IMR-90 (cell line): ENCODE results near the gene RIPPLY3. TPM values are rescaled to one million over a fixed set of nuclear protein-coding genes. Genes with fewer than 3 reads are reported as not detected.

ENCODE experiments used
- ATAC-seq: fragments of 200-7000 bp; cut with Tn5 transposase; 2 replicates; pipeline ENCODE4 v1.9.1; 2020; ENCODE audit warnings: low read depth, mild to moderate bottlenecking, moderate library complexity
- BruUV-seq: library from RNA; stranded (reverse); fragments of 400-500 nt; replicated peaks from 2 replicates; lab custom pipeline; 2021; lab: Mats Ljungman, UMichigan
- CTCF ChIA-PET: fragments of 300-600 bp; formaldehyde crosslinking; extraction: SDS; loops from one replicate; lab custom pipeline; 2021; ENCODE audit warnings: antibody characterized with exemption; lab: Yijun Ruan, JAX
- POLR2A ChIA-PET: fragments of 300-600 bp; sonication (Branson Sonifier 250); formaldehyde crosslinking; loops from one replicate; lab custom pipeline; 2022; ENCODE audit warnings: antibody characterized with exemption; ENCODE audit not compliant: unreplicated experiment; lab: Charles Lee
- DNase-seq: peaks from one replicate; pipeline ENCODE4 v3.0.0; 2013
- H2AFZ ChIP-seq: replicated peaks from 2 replicates; pipeline ENCODE3; 2013; ENCODE audit warnings: low read length, mild to moderate bottlenecking; ENCODE audit not compliant: poor library complexity
- H2AK5ac ChIP-seq: 2 replicates; pipeline ENCODE4 v1.6.1; 2013; ENCODE audit warnings: low read depth, low read length, inconsistent platforms
- H2AK9ac ChIP-seq: replicated peaks from 2 replicates; pipeline ENCODE3; 2013; ENCODE audit warnings: mild to moderate bottlenecking, low read depth, low read length, moderate library complexity; ENCODE audit not compliant: poor library complexity
- H2BK120ac ChIP-seq: 2 replicates; pipeline ENCODE4 v1.6.1; 2013; ENCODE audit warnings: low read depth, low read length, inconsistent platforms
- H2BK15ac ChIP-seq: 3 replicates; pipeline ENCODE4 v1.6.1; 2013; ENCODE audit warnings: low read depth, low read length, inconsistent platforms
- H2BK20ac ChIP-seq: 2 replicates; pipeline ENCODE4 v1.6.1; 2013; ENCODE audit warnings: low read depth, mild to moderate bottlenecking, inconsistent platforms, low read length, moderate library complexity
- H2BK5ac ChIP-seq: 2 replicates; pipeline ENCODE4 v1.6.1; 2013; ENCODE audit warnings: mild to moderate bottlenecking, low read depth, low read length, inconsistent platforms; ENCODE audit not compliant: poor library complexity, severe bottlenecking
- H3K14ac ChIP-seq: replicated peaks from 2 replicates; pipeline ENCODE4 v1.6.1; 2013; ENCODE audit warnings: low read depth, low read length, inconsistent platforms
- H3K18ac ChIP-seq: 2 replicates; pipeline ENCODE4 v1.6.1; 2013; ENCODE audit warnings: low read depth, low read length, control low read depth
- H3K23ac ChIP-seq: 2 replicates; pipeline ENCODE4 v1.6.1; 2013; ENCODE audit warnings: low read depth, low read length, inconsistent platforms
- H3K27ac ChIP-seq: 2 replicates; pipeline ENCODE4 v1.5.1; 2013; ENCODE audit warnings: mild to moderate bottlenecking, control low read depth, low read length; ENCODE audit not compliant: insufficient read depth
- H3K27me3 ChIP-seq: 2 replicates; pipeline ENCODE4 v1.6.1; 2013; ENCODE audit warnings: low read length; ENCODE audit not compliant: control insufficient read depth, insufficient read depth
- H3K36me3 ChIP-seq: 2 replicates; pipeline ENCODE4 v1.6.1; 2013; ENCODE audit warnings: low read length, mixed read lengths; ENCODE audit not compliant: control insufficient read depth, insufficient read depth
- H3K4ac ChIP-seq: 2 replicates; pipeline ENCODE4 v1.6.1; 2013; ENCODE audit warnings: low read depth, low read length, inconsistent platforms
- H3K4me1 ChIP-seq: 2 replicates; pipeline ENCODE4 v1.6.1; 2013; ENCODE audit warnings: low read length, mixed read lengths; ENCODE audit not compliant: control insufficient read depth, insufficient read depth
- H3K4me2 ChIP-seq: 2 replicates; pipeline ENCODE4 v1.6.1; 2013; ENCODE audit warnings: low read depth, mild to moderate bottlenecking, control low read depth, low read length, moderate library complexity
- H3K4me3 ChIP-seq: 2 replicates; pipeline ENCODE4 v1.5.1; 2013; ENCODE audit warnings: low read depth, mild to moderate bottlenecking, control low read depth, low read length, moderate library complexity; ENCODE audit not compliant: insufficient read depth
- H3K56ac ChIP-seq: 2 replicates; pipeline ENCODE4 v1.6.1; 2013; ENCODE audit warnings: low read length, inconsistent platforms; ENCODE audit not compliant: insufficient read depth; ENCODE audit errors: extremely low read depth
- H3K79me1 ChIP-seq, 2 experiments: 2 replicates each; pipeline ENCODE4 v1.6.1; 2013; ENCODE audit warnings: low read length in 2 of 2, inconsistent platforms in 1 of 2, low read depth in 1 of 2
- H3K9ac ChIP-seq: 2 replicates; pipeline ENCODE4 v1.6.1; 2013; ENCODE audit warnings: low read depth, low read length, control low read depth
- H3K9me1 ChIP-seq: 2 replicates; pipeline ENCODE4 v1.6.1; 2013; ENCODE audit warnings: low read length, inconsistent platforms; ENCODE audit not compliant: insufficient read depth
- H3K9me3 ChIP-seq: 2 replicates; pipeline ENCODE4 v1.6.1; 2013; ENCODE audit warnings: low read length; ENCODE audit not compliant: control insufficient read depth, insufficient read depth
- H4K20me1 ChIP-seq: 2 replicates; pipeline ENCODE4 v1.6.1; 2013; ENCODE audit warnings: low read length, inconsistent platforms; ENCODE audit not compliant: insufficient read depth
- H4K5ac ChIP-seq: 2 replicates; pipeline ENCODE4 v1.6.1; 2013; ENCODE audit warnings: mild to moderate bottlenecking, low read depth, low read length, control low read depth
- H4K8ac ChIP-seq, 2 experiments: 2 replicates each; pipeline ENCODE4 v1.6.1; 2013; ENCODE audit warnings: low read depth in 2 of 2, low read length in 2 of 2, control low read depth in 1 of 2, inconsistent platforms in 1 of 2
- H4K91ac ChIP-seq: 2 replicates; pipeline ENCODE4 v1.6.1; 2013; ENCODE audit warnings: low read depth, low read length, inconsistent platforms; ENCODE audit not compliant: insufficient read depth
- CHD1 ChIP-seq: IDR thresholded peaks from 2 replicates; pipeline ENCODE4 v1.6.1; 2012; ENCODE audit warnings: low read depth, low read length, improper control_type of control experiment
- FOS ChIP-seq: fragments of 150-350 bp; IDR thresholded peaks from 2 replicates; pipeline ENCODE4 v1.6.1; 2016; ENCODE audit warnings: low read depth, low read length
- NFE2L2 ChIP-seq: fragments of 150-350 bp; IDR thresholded peaks from 2 replicates; pipeline ENCODE4 v1.6.1; 2016; ENCODE audit warnings: low read depth, mild to moderate bottlenecking, low read length
- POLR2A ChIP-seq: IDR thresholded peaks from 2 replicates; pipeline ENCODE4 v1.6.1; 2012; ENCODE audit warnings: mild to moderate bottlenecking, low read depth, low read length
- RAD21 ChIP-seq: IDR thresholded peaks from 2 replicates; pipeline ENCODE4 v1.6.1; 2012; ENCODE audit warnings: low read length, improper control_type of control experiment
- RCOR1 ChIP-seq: IDR thresholded peaks from 2 replicates; pipeline ENCODE4 v1.6.1; 2012; ENCODE audit warnings: mild to moderate bottlenecking, low read length, improper control_type of control experiment; ENCODE audit not compliant: insufficient replicate concordance
- RFX5 ChIP-seq: IDR thresholded peaks from 2 replicates; pipeline ENCODE4 v1.8.0; 2012; ENCODE audit warnings: low read depth, mild to moderate bottlenecking, low read length, moderate library complexity
- SMC3 ChIP-seq: fragments of 150-350 bp; IDR thresholded peaks from 2 replicates; pipeline ENCODE4 v1.6.1; 2016; ENCODE audit warnings: low read depth, mild to moderate bottlenecking, antibody characterized with exemption, low read length, moderate library complexity
- WGBS, 2 experiments: methylation state at CpG; one replicate each; pipeline versions ENCODE4 v1.1.5 to v1.1.7; 2013; ENCODE audit warnings: missing lambda C conversion rate in 2 of 2; ENCODE audit not compliant: insufficient read length in 1 of 2; ENCODE audit errors: extremely low coverage in 2 of 2; 5-methylcytosine and 5-hydroxymethylcytosine counted together
- dilution Hi-C: fragments of 300-500 bp; cut with HindIII; formaldehyde crosslinking; loops from one replicate; pipeline ENCODE4 v1.14.3; 2018; ENCODE audit warnings: low sequenced_read_pairs; ENCODE audit not compliant: unreplicated experiment
- in situ Hi-C: fragments of 300-500 bp; cut with MboI; formaldehyde crosslinking; loops from 3 replicates; pipeline ENCODE4 v1.14.3; 2019; ENCODE audit warnings: low sequenced_read_pairs, inconsistent platforms, mixed read lengths
- intact Hi-C: fragments of 100-400 bp; cut with micrococcal nuclease; formaldehyde crosslinking; loops from 2 replicates; pipeline ENCODE4 v1.10.0; 2022
- polyA plus RNA-seq, 3 experiments: library from polyadenylated mRNA; depleted of rRNA; stranded (reverse); fragments of >200 nt; gene quantifications; 2 replicates each; pipeline ENCODE4 v1.2.3, GENCODE V29; 2012; ENCODE audit warnings: low replicate concordance in 1 of 3
- total RNA-seq: library from RNA; depleted of rRNA; stranded (reverse); fragments of >200 nt; gene quantifications from 2 replicates; pipeline ENCODE4 v1.2.3, GENCODE V29; 2012
- TF ChIP-seq, protein P1 (sequence below): fragments of 150-350 bp; IDR thresholded peaks from 2 replicates; pipeline ENCODE4 v1.6.1; 2016; ENCODE audit warnings: low read depth, mild to moderate bottlenecking, low read length, moderate library complexity, borderline replicate concordance

Gene RIPPLY3
- total and polyA plus RNA-seq, 2 of the 4 experiments (the other 2 are of a cell fraction) = 0.10 TPM; not detected in 1

DNA sequence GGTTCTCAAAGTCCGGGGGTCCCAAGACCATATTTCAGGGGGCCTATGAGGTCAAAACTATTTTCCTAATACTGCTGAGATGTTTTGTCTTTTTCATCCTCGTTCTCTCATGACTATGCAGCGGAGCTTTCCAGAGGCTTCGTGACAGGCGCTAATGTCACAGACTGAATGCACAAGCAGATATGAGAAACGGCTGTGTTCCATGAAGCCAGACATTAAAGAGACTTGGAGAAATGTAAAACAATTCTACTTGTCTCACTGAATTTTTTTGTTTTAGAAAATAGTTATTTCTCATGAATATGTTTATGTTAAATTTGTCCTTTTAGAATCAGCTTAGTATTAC lies 56.1 kb downstream of the RIPPLY3 start:
- H3K4ac ChIP-seq = no peak overlapping the region
- H2BK120ac ChIP-seq = no peak overlapping the region
- no TSS peak for BruUV-seq
- H3K9me1 ChIP-seq = peaks cover 19% of the 10 kb centered on the region
- H3K14ac ChIP-seq = no peak overlapping the region
- no peak overlapping the region for H4K91ac ChIP-seq
- H3K36me3 ChIP-seq = no peaks in the 10 kb centered on the region
- no peak overlapping the region for H2BK5ac ChIP-seq
- H3K4me2 ChIP-seq = no peak overlapping the region
- POLR2A ChIA-PET = no interaction called here
- CTCF ChIA-PET = no interaction called here
- H3K27ac ChIP-seq = no peak overlapping the region
- H3K4me1 ChIP-seq = peaks cover 17% of the 10 kb centered on the region
- H2AK9ac ChIP-seq = no peak overlapping the region
- 0 out of 2 replicates have a peak overlapping the region, but pooled peaks have one; percentile 29 for H2AK5ac ChIP-seq
- dilution Hi-C loops = no loop called here
- H2AFZ ChIP-seq = no peak overlapping the region
- H4K8ac ChIP-seq = no peak overlapping the region
- intact Hi-C loops = no loop called here
- WGBS, 2 experiments = 91% methylated on average over 5 of the region's 6 CpGs; no CpG with 5 or more reads in 1 of the 2 experiments
- no peak overlapping the region for H2BK15ac ChIP-seq
- H3K9me3 ChIP-seq = no peaks in the 10 kb centered on the region
- H4K5ac ChIP-seq = no peak overlapping the region
- H3K18ac ChIP-seq = no peak overlapping the region
- peaks cover 0 to 4% of the 10 kb centered on the region in 2 experiments; a peak in 1 of 4 replicates for H3K79me1 ChIP-seq
- H3K56ac ChIP-seq = no peak overlapping the region
- ATAC-seq = no peak
- no peak overlapping the region for H3K9ac ChIP-seq
- in situ Hi-C loops = no loop called here
- peaks cover 4% of the 10 kb centered on the region; the same call in 1 of the 2 replicates for H4K20me1 ChIP-seq
- no peak for DNase-seq
- no peak overlapping the region for H3K23ac ChIP-seq
- H3K27me3 ChIP-seq = no peaks in the 10 kb centered on the region
- TF ChIP-seq NFE2L2 = no peak
- TF ChIP-seq SMC3 = no peak
- TF ChIP-seq, protein P1, sequence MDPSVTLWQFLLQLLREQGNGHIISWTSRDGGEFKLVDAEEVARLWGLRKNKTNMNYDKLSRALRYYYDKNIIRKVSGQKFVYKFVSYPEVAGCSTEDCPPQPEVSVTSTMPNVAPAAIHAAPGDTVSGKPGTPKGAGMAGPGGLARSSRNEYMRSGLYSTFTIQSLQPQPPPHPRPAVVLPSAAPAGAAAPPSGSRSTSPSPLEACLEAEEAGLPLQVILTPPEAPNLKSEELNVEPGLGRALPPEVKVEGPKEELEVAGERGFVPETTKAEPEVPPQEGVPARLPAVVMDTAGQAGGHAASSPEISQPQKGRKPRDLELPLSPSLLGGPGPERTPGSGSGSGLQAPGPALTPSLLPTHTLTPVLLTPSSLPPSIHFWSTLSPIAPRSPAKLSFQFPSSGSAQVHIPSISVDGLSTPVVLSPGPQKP = no peak
- TF ChIP-seq CHD1 = no peak
- TF ChIP-seq RAD21 = no peak
- no peak for TF ChIP-seq RFX5
- no peak for TF ChIP-seq FOS
- TF ChIP-seq RCOR1 = no peak
- TF ChIP-seq POLR2A = no peak
- H2BK20ac ChIP-seq = 0 out of 2 replicates have a peak overlapping the region, but pooled peaks have one; percentile 24
- H3K4me3 ChIP-seq = no peak overlapping the region
